DND-41 (cell line): ENCODE measurements around the gene SCN8A.

Experiments
- ATAC-seq: fragments of 200-7000 bp; cut with Tn5 transposase; 3 replicates; pipeline ENCODE4 v1.9.1; 2021; ENCODE audit warnings: low read depth; ENCODE audit not compliant: insufficient read depth
- DNase-seq: peaks from one replicate; pipeline ENCODE4 v3.0.0-alpha.2; 2020
- H2AFZ ChIP-seq: 2 replicates; pipeline ENCODE4 v1.6.0; 2012; ENCODE audit warnings: low read depth, low read length
- H3K27ac ChIP-seq: 2 replicates; pipeline ENCODE4 v1.5.1; 2012; ENCODE audit warnings: low read length, inconsistent platforms
- H3K27me3 ChIP-seq: fragments of 200-600 bp; sonication (generic); 2 replicates; pipeline ENCODE4 v1.6.0; 2012; ENCODE audit warnings: low read length, mild to moderate bottlenecking, inconsistent platforms; ENCODE audit not compliant: insufficient read depth, poor library complexity
- H3K36me3 ChIP-seq: 2 replicates; pipeline ENCODE4 v1.5.1; 2012; ENCODE audit warnings: low read length, inconsistent platforms; ENCODE audit not compliant: insufficient read depth
- H3K4me1 ChIP-seq: 2 replicates; pipeline ENCODE4 v1.5.1; 2012; ENCODE audit warnings: mild to moderate bottlenecking, low read length; ENCODE audit not compliant: insufficient read depth
- H3K4me2 ChIP-seq: 2 replicates; pipeline ENCODE4 v1.6.0; 2012; ENCODE audit warnings: mild to moderate bottlenecking, moderate library complexity, low read length, inconsistent platforms; ENCODE audit not compliant: insufficient read depth
- H3K4me3 ChIP-seq, 2 experiments: fragments of 200-600 bp in 1 of 2; shearing (Covaris generic) in 1 of 2; 2 replicates each; pipeline ENCODE4 v1.5.1; 2012 to 2016; ENCODE audit warnings: inconsistent platforms in 2 of 2, low read length in 2 of 2, mild to moderate bottlenecking in 2 of 2, low read depth in 1 of 2, moderate library complexity in 1 of 2
- H3K79me2 ChIP-seq: 2 replicates; pipeline ENCODE4 v1.6.0; 2012; ENCODE audit warnings: low read length, inconsistent platforms; ENCODE audit not compliant: insufficient read depth
- H3K9ac ChIP-seq: 2 replicates; pipeline ENCODE4 v1.6.0; 2012; ENCODE audit warnings: low read depth, mild to moderate bottlenecking, inconsistent platforms, low read length, moderate library complexity
- H3K9me3 ChIP-seq: 2 replicates; pipeline ENCODE4 v1.5.1; 2012; ENCODE audit warnings: low read length, moderate library complexity, mild to moderate bottlenecking, inconsistent platforms; ENCODE audit not compliant: insufficient read depth, severe bottlenecking
- H4K20me1 ChIP-seq: 2 replicates; pipeline ENCODE4 v1.6.0; 2012; ENCODE audit warnings: low read length; ENCODE audit not compliant: insufficient read depth
- EZH2 ChIP-seq: IDR thresholded peaks from 3 replicates; pipeline ENCODE4 v1.6.1; 2012; ENCODE audit warnings: borderline replicate concordance, low read depth, mild to moderate bottlenecking, moderate library complexity, low read length, inconsistent platforms; ENCODE audit not compliant: severe bottlenecking
- TF ChIP-seq, protein P1 (sequence below): IDR thresholded peaks from 2 replicates; pipeline ENCODE4 v1.5.1; 2012; ENCODE audit warnings: borderline replicate concordance, low read length, moderate library complexity, mild to moderate bottlenecking; ENCODE audit not compliant: poor library complexity, severe bottlenecking; ENCODE audit errors: extremely low read depth

The SCN8A gene

DNA sequence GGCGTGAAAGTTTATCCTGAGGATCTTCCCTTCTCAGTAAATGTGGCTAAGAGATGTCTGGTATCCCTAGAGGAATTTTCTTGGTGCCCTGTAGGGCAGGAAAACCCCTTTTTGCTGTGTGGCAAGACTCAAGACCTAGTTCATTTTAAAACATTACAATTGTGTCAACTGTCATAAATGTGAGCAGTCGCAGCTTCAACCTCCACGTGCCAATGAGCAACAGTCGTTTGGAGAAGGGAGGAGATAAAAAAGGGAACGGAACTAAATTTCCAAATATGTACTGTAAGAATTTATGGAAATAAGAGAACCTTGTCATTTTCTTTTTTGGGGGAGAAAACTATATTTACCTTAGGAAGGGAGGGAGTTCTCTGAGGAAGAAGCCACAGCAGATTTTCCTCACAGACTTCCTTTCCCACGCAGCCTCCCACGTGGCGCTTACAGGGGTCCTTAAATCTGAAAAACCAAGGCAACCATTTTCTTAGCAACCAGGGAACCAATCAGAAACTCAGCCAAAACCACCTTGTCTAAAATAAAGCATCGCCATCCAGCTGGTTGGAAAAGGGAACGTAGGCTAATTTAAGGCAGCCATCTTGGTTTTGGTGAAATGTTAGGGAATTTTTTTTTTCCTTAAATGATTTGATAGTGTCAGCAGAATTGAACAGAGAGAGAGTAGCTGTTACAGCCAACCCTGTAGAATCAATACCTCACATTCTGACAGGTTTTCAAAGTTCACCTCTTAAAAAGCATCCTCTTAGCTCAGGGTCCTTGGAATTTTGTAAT, 158.4 kb downstream of the SCN8A start:
- Histone ChIP-seq H3K4me1 (no peaks in the 10 kb centered on the region), H3K27ac (no peak overlapping the region), H3K9ac (no peak overlapping the region), H3K9me3 (no peaks in the 10 kb centered on the region), H4K20me1 (no peaks in the 10 kb centered on the region), H3K79me2 (no peaks in the 10 kb centered on the region), H2AFZ (no peak overlapping the region), H3K4me2 (no peak overlapping the region), H3K27me3 (no peaks in the 10 kb centered on the region), H3K4me3 (no peak overlapping the region), H3K36me3 (peaks cover 23% of the 10 kb centered on the region)
- DNase-seq (no peak), ATAC-seq (no peak)
- TF ChIP-seq, protein P1, sequence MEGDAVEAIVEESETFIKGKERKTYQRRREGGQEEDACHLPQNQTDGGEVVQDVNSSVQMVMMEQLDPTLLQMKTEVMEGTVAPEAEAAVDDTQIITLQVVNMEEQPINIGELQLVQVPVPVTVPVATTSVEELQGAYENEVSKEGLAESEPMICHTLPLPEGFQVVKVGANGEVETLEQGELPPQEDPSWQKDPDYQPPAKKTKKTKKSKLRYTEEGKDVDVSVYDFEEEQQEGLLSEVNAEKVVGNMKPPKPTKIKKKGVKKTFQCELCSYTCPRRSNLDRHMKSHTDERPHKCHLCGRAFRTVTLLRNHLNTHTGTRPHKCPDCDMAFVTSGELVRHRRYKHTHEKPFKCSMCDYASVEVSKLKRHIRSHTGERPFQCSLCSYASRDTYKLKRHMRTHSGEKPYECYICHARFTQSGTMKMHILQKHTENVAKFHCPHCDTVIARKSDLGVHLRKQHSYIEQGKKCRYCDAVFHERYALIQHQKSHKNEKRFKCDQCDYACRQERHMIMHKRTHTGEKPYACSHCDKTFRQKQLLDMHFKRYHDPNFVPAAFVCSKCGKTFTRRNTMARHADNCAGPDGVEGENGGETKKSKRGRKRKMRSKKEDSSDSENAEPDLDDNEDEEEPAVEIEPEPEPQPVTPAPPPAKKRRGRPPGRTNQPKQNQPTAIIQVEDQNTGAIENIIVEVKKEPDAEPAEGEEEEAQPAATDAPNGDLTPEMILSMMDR, result no peak
- no peak for TF ChIP-seq EZH2

DNA sequence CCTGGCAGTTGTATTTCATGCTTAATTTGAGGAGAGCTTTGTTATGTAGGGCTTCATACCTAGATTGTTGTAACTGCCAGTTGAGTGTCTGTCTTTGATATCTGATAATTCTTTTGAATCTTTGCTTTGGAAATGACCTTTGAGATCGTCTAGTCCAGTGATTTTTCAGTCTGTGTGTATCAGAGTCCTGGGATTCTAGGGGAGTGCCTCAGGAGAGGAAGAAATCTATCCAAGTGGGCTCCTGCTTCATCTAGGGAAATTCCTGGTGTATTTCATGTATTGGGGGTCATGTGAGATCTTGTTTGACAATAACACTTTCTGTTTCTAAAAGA, 158.9 kb downstream of the SCN8A start:
- H3K9me3 ChIP-seq, result no peaks in the 10 kb centered on the region
- no peak overlapping the region for H3K4me3 ChIP-seq
- no peak overlapping the region for H3K9ac ChIP-seq
- H3K36me3 ChIP-seq, result peaks cover 23% of the 10 kb centered on the region
- H3K4me2 ChIP-seq, result no peak overlapping the region
- TF ChIP-seq EZH2, result no peak
- TF ChIP-seq, protein P1, result no peak
- H4K20me1 ChIP-seq, result no peaks in the 10 kb centered on the region
- no peak overlapping the region for H2AFZ ChIP-seq
- H3K27ac ChIP-seq, result no peak overlapping the region
- no peaks in the 10 kb centered on the region for H3K4me1 ChIP-seq
- no peaks in the 10 kb centered on the region for H3K79me2 ChIP-seq
- H3K27me3 ChIP-seq, result no peaks in the 10 kb centered on the region
- DNase-seq (no peak), ATAC-seq (no peak)

DNA sequence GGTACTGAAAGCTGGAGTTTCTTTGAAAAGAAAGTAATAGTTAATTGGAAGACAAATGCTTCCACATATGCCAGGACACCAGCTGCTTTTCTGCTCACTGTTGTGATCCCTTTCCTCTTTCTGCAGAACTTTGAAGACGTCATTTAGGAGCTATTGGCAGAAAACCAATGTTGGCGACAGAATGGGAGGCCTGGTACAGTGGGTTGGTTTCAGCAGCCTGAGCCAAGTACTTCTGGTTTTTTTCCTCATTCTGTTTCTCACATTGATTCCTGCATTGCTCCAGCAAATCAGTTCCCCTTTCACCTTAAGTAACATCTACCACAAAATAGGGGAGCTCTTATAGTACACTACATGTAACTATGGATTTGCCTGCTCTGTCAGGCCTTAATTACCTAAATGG, 160.6 kb downstream of the SCN8A start:
- Histone ChIP-seq H3K27me3 (no peaks in the 10 kb centered on the region), H3K4me1 (no peaks in the 10 kb centered on the region), H3K9ac (no peak overlapping the region), H3K27ac (no peak overlapping the region), H2AFZ (no peak overlapping the region), H3K9me3 (no peaks in the 10 kb centered on the region), H4K20me1 (no peaks in the 10 kb centered on the region), H3K79me2 (no peaks in the 10 kb centered on the region), H3K4me2 (no peak overlapping the region), H3K36me3 (peaks cover 19% of the 10 kb centered on the region), H3K4me3 (no peak overlapping the region)
- DNase-seq (no peak), ATAC-seq (no peak)
- TF ChIP-seq EZH2, result no peak
- TF ChIP-seq, protein P1, result no peak
